A673 (cell line): ENCODE data around the gene ANKS3. TPM values are rescaled to one million over a fixed set of nuclear protein-coding genes. Genes with fewer than 3 reads are reported as not detected.

Experiments used
- BruUV-seq: library from RNA; stranded (reverse); fragments of 400-500 nt; replicated peaks from 2 replicates; lab custom pipeline; 2021; lab: Mats Ljungman, UMichigan
- CTCF ChIA-PET: fragments of 300-600 bp; sonication (Branson Sonifier 250); formaldehyde crosslinking; loops from one replicate; lab custom pipeline; 2022; ENCODE audit warnings: antibody characterized with exemption; lab: Charles Lee
- POLR2A ChIA-PET: fragments of 300-600 bp; sonication (Branson Sonifier 250); formaldehyde crosslinking; loops from one replicate; lab custom pipeline; 2022; ENCODE audit warnings: antibody characterized with exemption; ENCODE audit not compliant: low non-redundant PET; lab: Charles Lee
- DNase-seq: peaks from one replicate; pipeline ENCODE4 v3.0.0-alpha.2; 2015; ENCODE audit warnings: low spot score
- H3K27ac ChIP-seq: fragments of 200-600 bp; sonication (generic); 2 replicates; pipeline ENCODE4 v1.5.1; 2016; ENCODE audit warnings: mixed run types, low read depth, mild to moderate bottlenecking, mixed read lengths, antibody characterized with exemption, low read length; ENCODE audit not compliant: poor library complexity, severe bottlenecking
- H3K27me3 ChIP-seq: fragments of 200-600 bp; sonication (generic); replicated peaks from 2 replicates; pipeline ENCODE4 v1.6.1; 2017; ENCODE audit warnings: mixed run types, low read depth, mild to moderate bottlenecking, mixed read lengths, antibody characterized with exemption, low read length; ENCODE audit not compliant: insufficient read depth, poor library complexity
- H3K36me3 ChIP-seq: fragments of 200-600 bp; sonication (generic); 2 replicates; pipeline ENCODE4 v1.6.1; 2016; ENCODE audit warnings: mixed run types, mild to moderate bottlenecking, mixed read lengths, antibody characterized with exemption, low read length; ENCODE audit not compliant: insufficient read depth, poor library complexity, severe bottlenecking
- H3K4me1 ChIP-seq: fragments of 200-600 bp; sonication (generic); 2 replicates; pipeline ENCODE4 v1.6.1; 2017; ENCODE audit warnings: mixed run types, mild to moderate bottlenecking, mixed read lengths, antibody characterized with exemption, low read length; ENCODE audit not compliant: insufficient read depth, poor library complexity, severe bottlenecking
- H3K4me3 ChIP-seq: fragments of 200-600 bp; sonication (generic); 2 replicates; pipeline ENCODE4 v1.5.1; 2016; ENCODE audit warnings: low read depth, mixed run types, mild to moderate bottlenecking, mixed read lengths, low read length; ENCODE audit not compliant: poor library complexity, severe bottlenecking
- H3K9me3 ChIP-seq: fragments of 200-600 bp; sonication (generic); 2 replicates; pipeline ENCODE4 v1.6.1; 2016; ENCODE audit warnings: mixed run types, low read depth, mild to moderate bottlenecking, mixed read lengths, antibody characterized with exemption, low read length; ENCODE audit not compliant: poor library complexity, severe bottlenecking
- CTCF ChIP-seq: fragments of 300-800, 200-600 bp; sonication (generic); conservative IDR thresholded peaks from 2 replicates; pipeline ENCODE4 v1.5.1; 2017; ENCODE audit warnings: low read depth, mild to moderate bottlenecking, antibody characterized with exemption, low read length, moderate library complexity, mixed read lengths
- EZH2 ChIP-seq: fragments of 200-600 bp; sonication (generic); IDR thresholded peaks from 2 replicates; pipeline ENCODE4 v1.6.1; 2017; ENCODE audit warnings: borderline replicate concordance, low read depth, mild to moderate bottlenecking, mixed read lengths, antibody characterized with exemption, low read length; ENCODE audit not compliant: poor library complexity, severe bottlenecking
- intact Hi-C: fragments of 100-400 bp; cut with micrococcal nuclease; formaldehyde crosslinking; loops from one replicate; pipeline ENCODE4 v1.10.0; 2022; ENCODE audit not compliant: unreplicated experiment
- total RNA-seq: library from RNA; stranded (reverse); gene quantifications from 2 replicates; pipeline ENCODE4 v1.2.3, GENCODE V29; 2021

Gene ANKS3
- total RNA-seq, 1 experiment from 2014 or later: 26.9 TPM

DNA sequence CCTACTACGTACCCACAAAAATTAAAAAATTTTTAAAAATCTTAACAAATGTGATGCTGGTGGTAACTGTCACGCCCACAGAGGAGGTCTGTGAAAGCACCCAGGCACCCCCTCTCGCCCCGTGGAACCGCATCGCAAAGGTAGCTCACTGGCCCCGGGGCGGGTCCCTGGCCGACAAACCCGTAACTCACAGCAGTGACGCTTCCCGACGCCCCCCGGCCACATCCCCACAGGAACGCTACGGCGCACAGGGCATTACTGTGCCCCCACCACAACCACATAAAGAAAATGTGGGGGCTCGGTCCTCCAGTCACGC is 366 bp downstream of the ANKS3 start:
- POLR2A ChIA-PET: no interaction called here
- Histone ChIP-seq H3K27me3 (no peaks in the 10 kb centered on the region), H3K36me3 (peaks cover 7% of the 10 kb centered on the region), H3K4me3 (peak overlapping the region; percentile 96), H3K9me3 (no peaks in the 10 kb centered on the region), H3K4me1 (no peaks in the 10 kb centered on the region), H3K27ac (peak overlapping the region; percentile 86)
- CTCF ChIA-PET: interaction anchor here (0.6 to 1.0 kb wide), 2 partner anchors 35 to 109 kb away, joined by 3 to 4 read pairs; partner anchors contain the start of gene MGRN1
- no TSS peak for BruUV-seq
- TF ChIP-seq CTCF: no peak
- TF ChIP-seq EZH2: no peak
- intact Hi-C loops: no loop called here
- no peak for DNase-seq

DNA sequence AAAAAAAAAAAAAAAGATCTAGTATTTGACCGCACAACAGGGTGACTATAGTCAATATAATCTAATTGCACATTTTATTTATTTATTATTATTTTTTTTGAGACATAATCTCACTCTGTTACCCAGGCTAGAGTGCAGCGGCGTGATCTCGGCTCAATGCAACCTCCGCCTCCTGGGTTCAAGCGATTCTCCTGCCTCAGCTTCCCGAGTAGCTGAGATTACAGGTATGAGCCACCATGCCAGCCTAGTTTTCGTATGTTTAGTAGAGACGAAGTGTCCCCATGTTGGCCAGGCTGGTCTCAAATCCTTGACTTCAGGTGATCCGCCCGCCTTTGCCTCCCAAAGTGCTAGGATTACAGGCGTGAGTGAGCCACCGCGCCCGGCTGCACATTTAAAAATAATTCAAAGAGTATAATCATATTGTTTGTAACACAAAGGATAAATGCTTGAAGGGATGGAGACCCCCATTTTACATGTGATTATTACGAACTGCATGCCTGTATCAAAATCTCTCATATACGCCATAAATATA is 794 bp downstream of the ANKS3 start:
- ChIA-PET CTCF (no interaction called here), POLR2A (no interaction called here)
- Histone ChIP-seq H3K4me3 (peak overlapping the region; percentile 96), H3K27me3 (no peaks in the 10 kb centered on the region), H3K27ac (peak overlapping the region; percentile 86), H3K4me1 (no peaks in the 10 kb centered on the region), H3K9me3 (no peaks in the 10 kb centered on the region), H3K36me3 (peaks cover 7% of the 10 kb centered on the region)
- DNase-seq: no peak
- no TSS peak for BruUV-seq
- no peak for TF ChIP-seq CTCF
- no peak for TF ChIP-seq EZH2
- intact Hi-C loops: no loop called here

DNA sequence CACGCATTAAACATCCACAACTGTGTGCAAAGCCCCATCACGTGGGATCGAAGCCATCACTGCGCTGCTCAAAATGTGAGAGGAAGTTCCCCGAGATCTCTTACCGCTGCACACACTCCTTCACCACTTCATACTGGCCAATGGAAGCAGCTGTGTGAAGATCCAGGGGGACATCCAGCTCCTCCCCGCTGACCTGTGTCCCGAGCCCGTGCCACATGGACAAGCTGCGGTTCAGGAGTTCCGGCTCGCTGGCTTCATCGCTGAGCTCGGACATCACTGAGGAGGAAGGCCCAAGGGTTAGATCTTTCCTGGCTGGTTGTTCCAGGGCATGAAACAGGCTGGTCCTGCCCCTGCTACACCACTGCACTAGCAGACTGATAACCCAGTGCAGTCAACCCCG is 4.2 kb downstream of the ANKS3 start:
- POLR2A ChIA-PET: no interaction called here
- H3K9me3 ChIP-seq: no peaks in the 10 kb centered on the region
- no peak overlapping the region for H3K27ac ChIP-seq
- H3K4me3 ChIP-seq: no peak overlapping the region
- TF ChIP-seq EZH2: no peak
- TF ChIP-seq CTCF: no peak
- H3K27me3 ChIP-seq: no peaks in the 10 kb centered on the region
- H3K4me1 ChIP-seq: no peaks in the 10 kb centered on the region
- CTCF ChIA-PET: no interaction called here
- intact Hi-C loops: no loop called here
- H3K36me3 ChIP-seq: peaks cover 14% of the 10 kb centered on the region
- no peak for DNase-seq
- BruUV-seq: no TSS peak
